Natural killer cell (primary cell): ENCODE results near the gene ARHGAP42. TPM values are rescaled to one million over a fixed set of nuclear protein-coding genes. Genes with fewer than 3 reads are reported as not detected.

ENCODE experiments used
- ATAC-seq, 3 donors: fragments of 150-1000 bp in 2 of 3; fragments of 200-7000 bp in 1 of 3; cut with Tn5 transposase; 1 replicate in 1 of 3; 2 replicates in 2 of 3; pipeline ENCODE4 v1.10.0; 2021; ENCODE audit warnings: mild to moderate bottlenecking in 2 of 3, moderate library complexity in 2 of 3
- DNase-seq, 2 donors: peaks; one replicate each; pipeline versions ENCODE4 v3.0.0 to v3.0.0-alpha.2; 2013 to 2021; ENCODE audit warnings: mixed read lengths in 1 of 2
- H3K27ac ChIP-seq: one replicate; pipeline ENCODE4 v1.5.1; 2013; ENCODE audit warnings: mild to moderate bottlenecking, low read length
- H3K27me3 ChIP-seq: one replicate; pipeline ENCODE4 v1.6.1; 2013; ENCODE audit warnings: low read length; ENCODE audit not compliant: control insufficient read depth, insufficient read depth
- H3K36me3 ChIP-seq: one replicate; pipeline ENCODE4 v1.6.1; 2013; ENCODE audit warnings: low read length; ENCODE audit not compliant: control insufficient read depth, insufficient read depth
- H3K4me1 ChIP-seq: one replicate; pipeline ENCODE4 v1.6.1; 2013; ENCODE audit warnings: low read length; ENCODE audit not compliant: control insufficient read depth, insufficient read depth
- H3K4me3 ChIP-seq: one replicate; pipeline ENCODE4 v1.5.1; 2013; ENCODE audit warnings: low read length
- H3K9me3 ChIP-seq: one replicate; pipeline ENCODE4 v1.6.1; 2013; ENCODE audit warnings: low read length; ENCODE audit not compliant: control insufficient read depth, insufficient read depth
- H3K27ac Mint-ChIP-seq, 2 donors: one replicate each; pipeline ENCODE4 v1.8.0; 2022; ENCODE audit warnings: mild to moderate bottlenecking in 2 of 2, mixed read lengths in 2 of 2, moderate library complexity in 1 of 2
- H3K27me3 Mint-ChIP-seq, 2 donors: one replicate each; pipeline ENCODE4 v1.8.0; 2022; ENCODE audit warnings: low read depth in 2 of 2, mixed read lengths in 2 of 2
- H3K36me3 Mint-ChIP-seq: one replicate; pipeline ENCODE4 v1.8.0; 2022; ENCODE audit warnings: mixed read lengths
- H3K4me1 Mint-ChIP-seq, 2 donors: one replicate each; pipeline ENCODE4 v1.8.0; 2022; ENCODE audit warnings: mixed read lengths in 2 of 2
- H3K4me3 Mint-ChIP-seq: one replicate; pipeline ENCODE4 v1.8.0; 2022; ENCODE audit warnings: mild to moderate bottlenecking, moderate library complexity, mixed read lengths
- H3K9me3 Mint-ChIP-seq, 2 donors: one replicate each; pipeline ENCODE4 v1.8.0; 2022; ENCODE audit warnings: mixed read lengths in 2 of 2
- CTCF ChIP-seq: fragments of 200-600 bp; IDR thresholded peaks from one replicate; pipeline ENCODE4 v1.8.0; 2022; ENCODE audit warnings: antibody characterized with exemption
- WGBS: methylation state at CpG from one replicate; pipeline ENCODE4 v1.1.7; 2013; ENCODE audit warnings: missing lambda C conversion rate; ENCODE audit not compliant: insufficient coverage; 5-methylcytosine and 5-hydroxymethylcytosine counted together
- intact Hi-C: fragments of 100-400 bp; cut with micrococcal nuclease; formaldehyde crosslinking; loops from one replicate; pipeline ENCODE4 v1.14.2; 2022
- total RNA-seq, 4 donors: library from RNA; stranded (reverse); fragments of 120-200 nt in 1 of 4; gene quantifications; one replicate each; pipeline versions ENCODE4 v1.2.3 to v1.2.4, GENCODE V29; 2013 to 2022

Gene ARHGAP42
- total RNA-seq, 3 donors from 2014 or later (not counting 1 experiment from before 2014, with no cell fraction given), result 6.0 to 7.6 (median 6.4) TPM

GRCh38 chr11:101019870-101020269 lies 332.8 kb downstream of the ARHGAP42 start:
- H3K9me3 Mint-ChIP-seq, result peaks cover 0 to 2% of the 10 kb centered on the region in 2 donors
- no peak overlapping the region for H3K27ac Mint-ChIP-seq
- Histone ChIP-seq H3K27ac (no peak overlapping the region), H3K36me3 (no peaks in the 10 kb centered on the region), H3K27me3 (no peaks in the 10 kb centered on the region), H3K9me3 (peaks cover 4% of the 10 kb centered on the region), H3K4me1 (no peaks in the 10 kb centered on the region), H3K4me3 (no peak overlapping the region)
- ATAC-seq (no peak), DNase-seq (no peak)
- no peaks in the 10 kb centered on the region for H3K27me3 Mint-ChIP-seq
- H3K36me3 Mint-ChIP-seq, result no peaks in the 10 kb centered on the region
- intact Hi-C loops, result no loop called here
- no peaks in the 10 kb centered on the region for H3K4me1 Mint-ChIP-seq
- WGBS, result 50% methylated on average over 1 of the region's 1 CpG
- no peak overlapping the region for H3K4me3 Mint-ChIP-seq
- no peak for TF ChIP-seq CTCF

- Histone ChIP-seq H3K27ac (no peak overlapping the region), H3K27me3 (no peaks in the 10 kb centered on the region), H3K36me3 (no peaks in the 10 kb centered on the region), H3K4me1 (no peaks in the 10 kb centered on the region), H3K9me3 (peaks cover 4% of the 10 kb centered on the region), H3K4me3 (no peak overlapping the region)
- Mint-ChIP-seq H3K4me1 (no peaks in the 10 kb centered on the region), H3K27ac (no peak overlapping the region), H3K9me3 (no peaks in the 10 kb centered on the region), H3K4me3 (no peak overlapping the region), H3K36me3 (no peaks in the 10 kb centered on the region), H3K27me3 (no peaks in the 10 kb centered on the region)
- intact Hi-C loops, result no loop called here
- DNase-seq (no peak), ATAC-seq (no peak)
- TF ChIP-seq CTCF, result no peak
Observed at GRCh38 chr11:101022256-101022655, 335.2 kb downstream of the ARHGAP42 start.

GRCh38 chr11:101028644-101029043 lies 341.6 kb downstream of the ARHGAP42 start:
- no peaks in the 10 kb centered on the region for H3K9me3 ChIP-seq
- no peak overlapping the region for H3K27ac Mint-ChIP-seq
- intact Hi-C loops, result no loop called here
- H3K27me3 Mint-ChIP-seq, result no peaks in the 10 kb centered on the region
- no peaks in the 10 kb centered on the region for H3K4me1 ChIP-seq
- H3K27ac ChIP-seq, result no peak overlapping the region
- H3K27me3 ChIP-seq, result no peaks in the 10 kb centered on the region
- TF ChIP-seq CTCF, result no peak
- 27% methylated on average over 1 of the region's 1 CpG for WGBS
- DNase-seq (no peak), ATAC-seq (no peak)
- no peaks in the 10 kb centered on the region for H3K36me3 ChIP-seq
- H3K4me3 Mint-ChIP-seq, result no peak overlapping the region
- no peaks in the 10 kb centered on the region for H3K4me1 Mint-ChIP-seq
- H3K36me3 Mint-ChIP-seq, result no peaks in the 10 kb centered on the region
- no peak overlapping the region for H3K4me3 ChIP-seq
- peaks cover 5 to 8% of the 10 kb centered on the region in 2 donors for H3K9me3 Mint-ChIP-seq

- intact Hi-C loops, result no loop called here
- TF ChIP-seq CTCF, result no peak
- Mint-ChIP-seq H3K4me3 (no peak overlapping the region), H3K9me3 (peaks cover 5 to 8% of the 10 kb centered on the region in 2 donors), H3K4me1 (no peaks in the 10 kb centered on the region), H3K27ac (no peak overlapping the region), H3K36me3 (no peaks in the 10 kb centered on the region), H3K27me3 (no peaks in the 10 kb centered on the region)
- Histone ChIP-seq H3K27ac (no peak overlapping the region), H3K36me3 (no peaks in the 10 kb centered on the region), H3K9me3 (no peaks in the 10 kb centered on the region), H3K4me1 (no peaks in the 10 kb centered on the region), H3K4me3 (no peak overlapping the region), H3K27me3 (no peaks in the 10 kb centered on the region)
- ATAC-seq, result no peak
- no peak for DNase-seq
- no CpG with 5 or more reads among the region's 3 CpGs for WGBS
Observed at GRCh38 chr11:101030015-101030414, 342.9 kb downstream of the ARHGAP42 start.
